Endometrial microvascular endothelial cells (primary cell): Measurements from ENCODE around the gene PAM16. TPM values are rescaled to one million over a fixed set of nuclear protein-coding genes. Genes with fewer than 3 reads are reported as not detected.

ENCODE experiments used
- in situ Hi-C: cut with HindIII; loops from 2 replicates; pipeline ENCODE4 v1.10.0; 2017; ENCODE audit warnings: low sequenced_read_pairs, low pct_unique_long_range_greater_than_20kb; ENCODE audit errors: inconsistent ontology term
- total RNA-seq: library from RNA; depleted of rRNA; stranded (reverse); fragments of >200 nt; gene quantifications from one replicate; pipeline ENCODE4 v1.2.3, GENCODE V29; 2015; ENCODE audit errors: inconsistent ontology term

PAM16 gene
- total RNA-seq, 1 donor from 2014 or later = 39.7 TPM

DNA sequence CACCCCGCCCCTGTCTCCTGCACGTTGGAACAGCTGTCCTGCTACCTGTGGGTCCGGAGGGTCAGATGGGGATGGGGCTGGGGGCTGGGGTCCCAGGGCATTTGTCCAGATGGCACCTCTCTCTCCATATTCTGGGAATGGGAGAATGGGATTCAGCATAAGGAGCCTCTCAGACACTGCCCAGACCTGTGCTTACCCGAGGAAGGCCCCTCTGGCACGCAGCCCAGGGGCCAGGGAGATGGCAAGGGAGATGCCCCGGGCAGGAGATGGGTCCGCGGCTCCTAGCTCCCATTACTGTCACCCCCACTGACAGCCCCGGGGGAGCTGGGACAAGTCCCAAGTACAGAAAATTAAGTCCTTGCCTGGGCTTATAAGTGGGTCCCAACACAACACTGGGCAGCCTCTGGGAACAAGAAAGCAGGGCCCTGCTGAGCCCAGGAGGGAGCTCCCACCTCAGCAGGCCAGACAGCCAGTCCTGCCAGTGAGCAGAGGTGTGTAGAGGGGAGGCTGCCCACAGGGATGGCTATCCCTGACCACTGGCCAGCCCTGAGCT is 22.3 kb upstream of the PAM16 start:
- in situ Hi-C loops = no loop called here

GRCh38 chr16:4372578-4373355 is 21.6 kb upstream of the PAM16 start:
- in situ Hi-C loops = no loop called here

DNA sequence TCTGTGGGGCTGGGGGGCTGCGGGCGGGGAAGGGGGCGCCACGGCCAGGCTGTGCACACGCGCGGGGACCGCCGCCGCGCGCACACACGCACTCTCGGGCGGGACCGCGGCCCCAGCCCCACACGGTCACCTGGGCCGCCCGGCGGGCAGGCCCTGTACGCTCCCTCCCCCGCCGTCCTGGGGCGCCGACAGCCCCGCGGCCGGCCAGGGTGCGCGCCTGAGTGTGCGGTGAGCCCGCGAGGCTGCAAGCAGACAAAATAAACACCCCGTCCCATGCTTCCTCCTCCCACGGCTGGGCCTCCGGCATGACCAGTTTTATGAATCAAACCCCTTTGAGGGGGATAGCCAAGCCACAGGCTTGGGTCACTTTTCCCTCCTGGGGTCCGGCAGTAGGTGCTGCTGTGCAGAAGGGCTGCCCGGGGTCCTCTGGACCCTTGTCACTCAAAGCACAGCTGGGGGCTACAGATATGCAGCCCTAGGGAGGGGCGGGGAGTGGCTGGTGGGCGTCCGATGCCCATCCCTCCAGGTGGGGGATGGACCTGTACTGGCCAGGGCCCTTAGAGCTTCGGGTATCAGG is 21.0 kb upstream of the PAM16 start:
- in situ Hi-C loops = no loop called here

DNA sequence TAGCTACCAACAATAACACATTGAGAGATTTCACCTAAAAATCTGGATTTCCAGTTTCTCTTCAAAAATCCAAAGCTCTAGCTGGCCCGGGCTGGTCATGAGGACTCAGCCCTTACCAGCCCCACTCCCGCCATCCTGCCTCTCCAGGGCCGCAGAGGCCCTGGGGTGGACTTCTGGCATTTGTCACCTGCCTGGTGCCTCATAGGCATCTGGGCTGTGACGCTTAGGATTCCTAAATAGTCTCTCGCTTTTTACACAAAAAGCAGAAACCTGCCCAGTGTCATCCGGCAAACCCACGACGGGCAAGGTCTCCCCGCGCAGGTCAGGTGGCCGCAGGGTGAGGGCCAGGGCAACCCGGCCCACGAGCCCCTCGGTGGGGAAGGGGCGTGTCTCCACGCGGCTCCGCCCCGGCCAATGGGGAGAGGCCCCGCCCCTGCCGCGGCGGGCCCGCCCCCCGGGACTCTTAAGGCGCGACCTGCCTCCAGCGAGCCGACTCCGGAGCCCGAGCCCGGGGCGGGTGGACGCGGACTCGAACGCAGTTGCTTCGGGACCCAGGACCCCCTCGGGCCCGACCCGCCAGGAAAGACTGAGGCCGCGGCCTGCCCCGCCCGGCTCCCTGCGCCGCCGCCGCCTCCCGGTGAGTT is 20.4 kb upstream of the PAM16 start, which contains the start of gene VASN:
Gene VASN (plus strand): TSS at position 492 of the 644 bp plus-strand sequence. CDS start 9,030 bp downstream, outside the sequence.
- in situ Hi-C loops = no loop called here

DNA sequence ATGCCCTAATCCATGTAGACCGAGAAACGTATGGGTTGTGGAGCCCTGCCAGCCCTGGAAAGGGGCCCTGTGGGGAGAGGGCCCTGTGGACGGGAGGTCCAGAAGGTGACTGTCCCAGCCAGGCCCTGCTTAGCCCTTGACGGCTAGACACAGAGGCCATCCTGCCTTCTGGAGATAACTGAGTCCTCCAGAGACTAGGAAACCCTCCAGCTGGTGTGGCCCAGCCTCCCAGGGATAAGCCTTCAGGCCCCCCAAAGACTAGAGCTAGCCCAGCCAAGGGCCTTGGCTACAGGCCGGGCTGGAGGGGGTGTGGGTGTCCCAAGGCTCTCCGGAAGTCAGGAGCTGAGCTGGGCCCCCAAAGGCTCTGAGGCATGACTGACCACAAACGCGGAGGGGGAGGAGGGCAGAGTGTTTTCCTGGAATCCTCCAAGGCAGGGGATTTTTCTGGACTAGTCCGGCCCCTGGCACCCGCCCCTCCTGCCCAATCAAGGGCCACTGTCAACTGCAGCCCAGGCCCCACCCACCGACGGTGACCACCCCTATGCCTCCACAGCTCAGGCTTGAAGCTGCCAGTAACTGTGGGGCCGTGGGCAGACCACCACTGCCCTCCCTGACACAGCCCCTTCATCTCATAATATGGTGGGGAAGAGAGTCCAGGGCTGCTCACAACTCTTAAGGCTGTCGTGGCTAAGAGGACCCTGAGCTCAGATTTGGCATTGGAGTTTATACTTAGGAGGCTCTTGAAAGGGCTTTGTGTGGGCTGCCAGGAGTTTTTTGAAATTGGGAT is 19.6 kb upstream of the PAM16 start:
- in situ Hi-C loops = no loop called here

DNA sequence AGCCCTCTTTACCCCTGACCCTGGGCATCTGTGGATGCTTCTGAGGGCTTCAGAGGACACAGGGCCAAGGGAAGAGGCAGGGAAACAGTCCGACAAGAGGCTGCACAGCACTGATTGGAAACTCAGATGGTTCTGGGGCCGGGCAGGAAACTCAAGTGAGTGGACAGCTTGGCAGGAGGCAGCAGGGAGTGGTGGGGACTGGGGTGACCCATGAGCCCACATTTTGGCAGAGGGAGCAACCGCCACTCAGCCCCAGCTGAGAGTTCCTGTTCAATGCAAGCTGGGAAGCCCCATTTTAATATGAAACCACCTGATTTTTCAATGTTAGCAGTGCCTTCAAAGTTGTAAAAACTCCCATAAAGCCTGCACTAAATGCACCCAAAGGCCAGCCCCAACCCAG is 19.0 kb upstream of the PAM16 start:
- in situ Hi-C loops = no loop called here

DNA sequence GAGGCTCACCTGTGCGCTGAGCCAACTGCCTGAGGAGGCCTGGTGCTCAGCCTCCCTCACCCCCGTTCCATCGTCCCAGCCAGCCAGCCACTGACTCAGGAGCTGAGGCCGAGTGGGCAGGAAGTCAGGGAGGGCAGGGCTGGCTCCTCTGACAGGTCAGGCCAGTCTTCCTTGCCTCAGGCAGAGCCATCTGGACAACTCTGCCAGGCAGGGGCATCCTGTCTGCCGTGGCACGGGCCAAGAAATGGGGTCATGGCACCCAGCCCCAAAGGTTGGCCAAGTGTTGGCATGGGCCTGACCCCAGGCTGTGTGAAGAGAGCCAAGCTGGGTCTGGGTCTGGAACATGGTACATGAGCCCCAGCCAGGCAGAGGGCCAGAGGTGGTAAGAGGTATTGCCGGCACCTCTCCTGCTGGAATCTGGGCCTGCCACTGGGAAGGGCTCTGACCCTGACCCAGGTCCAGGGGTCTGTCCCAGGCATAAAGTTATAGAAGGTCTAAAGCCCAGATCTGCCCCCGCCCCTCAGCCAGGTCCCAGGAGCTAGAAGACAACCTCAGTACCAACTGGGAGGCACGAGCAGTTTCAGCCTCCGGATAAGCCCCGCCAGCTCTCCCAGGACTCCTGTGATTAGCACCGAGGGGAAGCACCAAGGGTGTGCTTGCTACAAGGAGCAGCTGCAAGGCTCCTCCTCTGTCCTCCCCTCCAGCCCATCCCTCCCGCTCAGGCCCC is 18.0 kb upstream of the PAM16 start:
- in situ Hi-C loops = no loop called here

DNA sequence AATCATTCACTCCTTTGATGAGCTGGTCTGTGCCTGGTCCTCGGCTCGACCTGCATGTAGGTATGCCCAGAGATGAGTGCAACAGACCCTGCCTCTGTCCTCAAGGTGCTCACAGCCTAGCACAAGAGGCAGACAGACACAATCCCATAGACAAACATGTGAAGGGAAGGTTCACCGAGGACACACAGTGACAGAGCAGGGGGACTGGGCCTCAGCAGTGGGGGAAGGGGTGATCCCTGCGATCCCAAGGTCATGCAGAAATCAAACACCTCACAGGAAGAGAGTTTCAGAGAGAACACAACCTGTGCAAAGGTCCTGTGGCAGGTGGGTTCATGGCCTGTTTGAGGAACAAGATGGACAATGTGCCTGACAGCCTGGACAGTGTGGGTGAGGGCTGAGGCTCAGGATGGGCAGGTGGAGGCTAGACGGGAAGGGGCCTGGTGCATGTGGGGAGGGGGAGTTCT is 16.3 kb upstream of the PAM16 start:
- in situ Hi-C loops = no loop called here

DNA sequence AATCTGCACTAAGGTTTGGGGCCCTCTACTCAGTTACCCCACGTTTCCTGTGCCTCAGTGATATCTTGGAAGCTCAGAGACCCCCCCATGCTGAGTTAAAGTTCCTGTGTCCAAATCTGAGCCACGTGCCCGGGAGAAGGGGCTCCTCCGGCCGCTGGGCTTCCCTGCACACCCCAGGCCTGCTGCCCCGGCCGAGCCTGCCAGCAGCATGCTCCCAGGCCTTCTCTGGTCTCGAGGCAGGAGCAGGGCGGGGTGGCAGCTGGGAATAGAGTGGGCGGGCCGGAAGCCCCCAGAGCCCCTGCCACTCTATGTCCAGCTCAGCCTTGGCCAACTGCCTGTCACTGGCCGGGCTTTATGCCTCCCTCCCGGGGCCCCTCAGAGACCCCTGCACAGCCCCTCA is 14.9 kb upstream of the PAM16 start:
- in situ Hi-C loops = no loop called here

DNA sequence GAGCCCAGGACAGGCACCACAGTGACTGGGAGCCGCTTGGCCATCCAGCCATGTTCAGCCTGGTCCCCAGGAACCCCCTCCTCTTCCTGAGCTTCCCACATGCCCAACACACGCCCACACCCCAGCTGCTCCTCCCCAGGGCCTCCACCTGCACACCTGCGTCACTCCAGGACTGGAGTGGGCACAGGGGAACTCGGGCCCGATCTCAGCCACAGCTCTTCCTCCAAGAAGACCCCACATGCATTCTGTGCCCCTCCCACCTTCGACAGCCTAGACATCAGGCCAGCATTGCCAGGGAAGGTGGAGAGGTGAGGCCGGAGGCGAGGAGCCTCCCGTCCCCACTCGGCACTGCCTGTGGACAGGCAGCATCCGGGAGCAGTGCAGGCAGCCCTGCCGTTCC is 14.5 kb upstream of the PAM16 start:
- in situ Hi-C loops = no loop called here

DNA sequence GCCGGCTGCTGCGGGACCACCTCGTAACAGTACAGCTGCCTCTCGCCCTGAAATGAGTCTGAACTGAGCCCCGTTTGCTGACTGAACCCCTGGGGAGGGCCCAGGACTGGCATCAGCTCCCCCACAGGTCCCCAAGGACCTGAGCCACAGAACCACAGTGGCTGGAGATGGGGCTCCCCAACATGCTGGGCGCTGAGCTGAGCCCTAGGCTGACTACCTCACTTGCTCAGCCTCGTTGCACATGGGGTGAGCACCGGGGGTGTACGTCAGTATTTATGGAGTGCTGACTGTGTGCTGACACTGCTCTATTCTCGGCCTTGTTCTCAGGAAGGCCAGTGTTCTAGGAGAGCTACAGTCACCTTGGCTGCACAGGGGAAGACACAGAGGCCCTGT is 13.9 kb upstream of the PAM16 start:
- in situ Hi-C loops = no loop called here

- in situ Hi-C loops = no loop called here
Observed at GRCh38 chr16:4364196-4365013, 13.3 kb upstream of the PAM16 start.

DNA sequence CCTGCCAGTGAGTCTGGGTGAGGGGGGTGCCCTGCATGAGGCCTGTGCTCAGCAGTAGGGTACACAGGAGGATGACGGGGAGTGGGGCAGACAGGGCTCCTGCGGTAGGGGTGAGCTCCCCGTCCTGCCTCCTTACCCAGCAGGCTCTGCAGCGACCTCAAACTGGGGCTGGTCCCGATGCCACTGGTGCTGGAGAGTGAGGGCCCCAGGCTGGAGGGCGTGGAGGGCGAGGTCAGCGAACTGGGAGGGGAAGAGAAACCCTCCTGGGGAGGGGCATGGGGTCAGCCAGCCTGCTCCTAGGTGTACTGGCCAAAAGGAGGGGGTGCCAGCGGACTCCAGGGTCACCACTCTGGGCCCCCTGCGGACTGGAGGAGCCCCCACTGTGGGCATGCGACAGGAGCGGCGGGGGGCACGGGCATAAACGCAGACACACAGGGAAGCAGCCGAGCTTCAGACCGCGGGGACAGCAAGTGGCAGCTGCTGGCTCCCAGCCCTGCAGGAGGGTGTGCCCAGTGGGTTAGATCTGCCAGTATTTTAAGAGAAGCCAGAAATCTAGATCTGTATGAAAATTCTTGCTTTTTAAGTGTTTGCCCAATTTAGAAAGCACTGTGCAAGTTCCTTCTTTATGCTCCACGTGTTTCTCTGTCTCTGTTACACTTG is 11.5 kb upstream of the PAM16 start:
- in situ Hi-C loops = no loop called here

- in situ Hi-C loops = no loop called here
Observed at GRCh38 chr16:4361944-4362311, 10.8 kb upstream of the PAM16 start.

- in situ Hi-C loops = no loop called here
Observed at GRCh38 chr16:4361033-4361943, 10.2 kb upstream of the PAM16 start.

DNA sequence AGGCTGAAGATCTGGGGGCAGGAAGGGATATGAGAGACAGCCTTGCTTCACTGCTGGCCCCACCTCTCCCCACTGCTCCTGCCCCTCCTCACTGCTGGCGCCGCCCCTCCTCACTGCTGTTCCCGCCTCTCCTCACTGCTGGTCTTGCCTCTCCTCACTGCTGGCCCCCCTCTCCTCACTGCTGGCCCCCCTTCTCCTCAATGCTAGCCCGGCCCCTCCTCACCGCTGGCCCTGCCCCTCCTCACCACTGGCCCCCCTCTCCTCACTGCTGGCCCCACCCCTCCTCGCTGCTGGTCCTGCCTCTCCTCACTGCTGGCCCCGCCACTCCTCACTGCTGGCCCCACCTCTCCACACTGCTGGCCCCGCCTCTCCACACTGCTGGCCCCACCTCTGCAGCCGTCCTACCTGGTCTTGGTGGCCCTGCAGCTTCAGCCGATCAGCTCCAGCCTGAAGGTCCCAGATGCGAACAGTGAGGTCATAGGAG is 9.5 kb upstream of the PAM16 start:
- in situ Hi-C loops = no loop called here
